ENCODE measurements around the gene ZNF521. TPM values are rescaled to one million over a fixed set of nuclear protein-coding genes. Genes with fewer than 3 reads are reported as not detected.

ZNF521 gene
- total RNA-seq, 1 experiment from 2014 or later: not detected

- DNase-seq: no peak
- no peak overlapping the region for H2AFZ ChIP-seq
- no peaks in the 10 kb centered on the region for H3K9me3 ChIP-seq (ENCODE audit: insufficient read depth, low read depth)
- no peak overlapping the region for H3K4me3 ChIP-seq
- POLR2A ChIA-PET (ENCODE audit: unreplicated experiment): no interaction called here
- CTCF ChIA-PET: no interaction called here
- peaks cover 6% of the 10 kb centered on the region; the same call in 1 of the 2 replicates for H3K27me3 ChIP-seq (ENCODE audit: insufficient read depth, low read depth)
- no peaks in the 10 kb centered on the region for H3K36me3 ChIP-seq (ENCODE audit: low read depth)
- no peak for TF ChIP-seq EZH2 (IDR thresholded peaks at IDR 0.05; ENCODE audit: low read depth)
- TF ChIP-seq, protein P1, sequence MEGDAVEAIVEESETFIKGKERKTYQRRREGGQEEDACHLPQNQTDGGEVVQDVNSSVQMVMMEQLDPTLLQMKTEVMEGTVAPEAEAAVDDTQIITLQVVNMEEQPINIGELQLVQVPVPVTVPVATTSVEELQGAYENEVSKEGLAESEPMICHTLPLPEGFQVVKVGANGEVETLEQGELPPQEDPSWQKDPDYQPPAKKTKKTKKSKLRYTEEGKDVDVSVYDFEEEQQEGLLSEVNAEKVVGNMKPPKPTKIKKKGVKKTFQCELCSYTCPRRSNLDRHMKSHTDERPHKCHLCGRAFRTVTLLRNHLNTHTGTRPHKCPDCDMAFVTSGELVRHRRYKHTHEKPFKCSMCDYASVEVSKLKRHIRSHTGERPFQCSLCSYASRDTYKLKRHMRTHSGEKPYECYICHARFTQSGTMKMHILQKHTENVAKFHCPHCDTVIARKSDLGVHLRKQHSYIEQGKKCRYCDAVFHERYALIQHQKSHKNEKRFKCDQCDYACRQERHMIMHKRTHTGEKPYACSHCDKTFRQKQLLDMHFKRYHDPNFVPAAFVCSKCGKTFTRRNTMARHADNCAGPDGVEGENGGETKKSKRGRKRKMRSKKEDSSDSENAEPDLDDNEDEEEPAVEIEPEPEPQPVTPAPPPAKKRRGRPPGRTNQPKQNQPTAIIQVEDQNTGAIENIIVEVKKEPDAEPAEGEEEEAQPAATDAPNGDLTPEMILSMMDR (conservative IDR thresholded peaks at IDR 0.05): no peak
- H3K9me2 ChIP-seq (ENCODE audit: insufficient read depth): no peaks in the 10 kb centered on the region
- no peaks in the 10 kb centered on the region for H3K79me2 ChIP-seq (ENCODE audit: low read depth)
- no peak overlapping the region for H3K27ac ChIP-seq
- H3K4me2 ChIP-seq: no peak overlapping the region
- H3F3A ChIP-seq (ENCODE audit: insufficient read depth, low read depth): no peaks in the 10 kb centered on the region
- no TSS peak for BruUV-seq (replicated peaks)
- no peaks in the 10 kb centered on the region for H4K20me1 ChIP-seq (ENCODE audit: insufficient read depth)
- no peaks in the 10 kb centered on the region for H3K4me1 ChIP-seq (replicated peaks; ENCODE audit: insufficient read depth)
- intact Hi-C loops (cut with micrococcal nuclease; ENCODE audit: unreplicated experiment): no loop called here
Observed at GRCh38 chr18:25231327-25231691, 120.7 kb downstream of the ZNF521 start.

DNA sequence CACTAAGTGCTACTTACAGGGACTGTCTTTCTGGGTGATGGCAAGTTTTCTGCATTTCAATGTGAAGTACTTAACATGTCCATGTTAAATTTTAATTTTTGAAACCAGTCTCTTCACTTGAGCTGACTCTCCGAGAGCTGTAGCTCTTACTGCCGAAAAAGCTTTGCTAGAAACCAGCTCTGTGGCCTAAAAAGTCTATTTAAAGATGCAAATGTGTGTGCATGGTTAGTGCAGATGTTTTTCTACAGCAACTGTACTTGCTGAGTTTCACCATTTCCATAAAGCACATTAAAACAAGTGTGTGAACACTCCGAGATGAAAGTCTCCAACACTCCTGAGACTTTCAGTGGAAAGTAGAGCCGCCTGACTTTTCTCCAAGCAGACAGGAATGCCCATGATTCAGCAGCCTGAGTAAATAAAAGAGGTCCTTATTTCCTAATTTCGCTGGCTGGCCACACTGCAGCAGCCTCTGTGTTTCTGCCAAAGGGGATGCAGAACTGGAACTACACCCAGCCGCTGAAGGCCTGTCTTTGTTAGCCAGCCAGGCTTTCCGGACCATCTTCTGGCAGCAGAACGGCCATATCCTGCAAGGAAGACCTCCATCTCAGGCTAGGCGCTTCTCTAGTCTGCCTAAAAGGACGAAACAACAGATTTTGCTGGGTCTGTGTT, 121.2 kb downstream of the ZNF521 start:
- H3K27me3 ChIP-seq (ENCODE audit: insufficient read depth, low read depth): peaks cover 6% of the 10 kb centered on the region
- H3K4me2 ChIP-seq: no peak overlapping the region
- intact Hi-C loops (cut with micrococcal nuclease; ENCODE audit: unreplicated experiment): no loop called here
- H3K36me3 ChIP-seq (ENCODE audit: low read depth): no peaks in the 10 kb centered on the region
- TF ChIP-seq, protein P1 (conservative IDR thresholded peaks at IDR 0.05): no peak
- TF ChIP-seq EZH2 (IDR thresholded peaks at IDR 0.05; ENCODE audit: low read depth): no peak
- BruUV-seq (replicated peaks): no TSS peak
- no peaks in the 10 kb centered on the region for H3F3A ChIP-seq (ENCODE audit: insufficient read depth, low read depth)
- no peak overlapping the region for H3K4me3 ChIP-seq
- H3K27ac ChIP-seq: no peak overlapping the region
- ChIA-PET CTCF (no interaction called here), POLR2A (ENCODE audit: unreplicated experiment) (no interaction called here)
- H4K20me1 ChIP-seq (ENCODE audit: insufficient read depth): no peaks in the 10 kb centered on the region
- H3K9me3 ChIP-seq (ENCODE audit: insufficient read depth, low read depth): no peaks in the 10 kb centered on the region
- no peak overlapping the region for H2AFZ ChIP-seq
- DNase-seq: no peak
- H3K4me1 ChIP-seq (replicated peaks; ENCODE audit: insufficient read depth): no peaks in the 10 kb centered on the region
- no peaks in the 10 kb centered on the region for H3K79me2 ChIP-seq (ENCODE audit: low read depth)
- H3K9me2 ChIP-seq (ENCODE audit: insufficient read depth): no peaks in the 10 kb centered on the region

DNA sequence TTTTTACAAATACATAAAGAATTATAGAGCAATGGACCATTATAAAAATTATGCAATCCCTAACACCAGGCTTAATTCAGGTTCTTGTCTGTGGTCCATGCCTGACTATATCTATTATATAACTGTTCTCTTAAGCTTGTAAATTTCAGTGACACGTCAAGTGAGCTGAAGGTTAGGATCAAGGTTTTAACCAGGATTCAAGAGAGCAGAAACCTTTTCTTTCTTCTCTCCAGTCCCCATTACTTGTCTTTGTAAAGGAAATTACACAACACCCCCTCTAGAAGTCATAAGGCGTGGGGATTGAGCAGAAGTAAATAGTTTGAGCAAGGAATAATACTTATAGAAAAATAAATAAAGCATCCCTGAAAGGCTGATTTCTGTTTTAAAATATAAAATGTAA, 122.0 kb downstream of the ZNF521 start:
- Histone ChIP-seq H3K27me3 (ENCODE audit: insufficient read depth, low read depth) (peaks cover 6% of the 10 kb centered on the region), H3K9me2 (ENCODE audit: insufficient read depth) (no peaks in the 10 kb centered on the region), H3K9me3 (ENCODE audit: insufficient read depth, low read depth) (no peaks in the 10 kb centered on the region), H2AFZ (no peak overlapping the region), H3F3A (ENCODE audit: insufficient read depth, low read depth) (no peaks in the 10 kb centered on the region), H3K79me2 (ENCODE audit: low read depth) (no peaks in the 10 kb centered on the region), H3K27ac (no peak overlapping the region), H4K20me1 (ENCODE audit: insufficient read depth) (no peaks in the 10 kb centered on the region), H3K4me1 (replicated peaks; ENCODE audit: insufficient read depth) (no peaks in the 10 kb centered on the region), H3K36me3 (ENCODE audit: low read depth) (no peaks in the 10 kb centered on the region), H3K4me3 (no peak overlapping the region), H3K4me2 (no peak overlapping the region)
- POLR2A ChIA-PET (ENCODE audit: unreplicated experiment): no interaction called here
- CTCF ChIA-PET: no interaction called here
- intact Hi-C loops (cut with micrococcal nuclease; ENCODE audit: unreplicated experiment): no loop called here
- no TSS peak for BruUV-seq (replicated peaks)
- TF ChIP-seq, protein P1 (conservative IDR thresholded peaks at IDR 0.05): no peak
- DNase-seq: no peak

Measured in PC-9 (cell line).